ENCODE data around the gene KRTAP10-3.
"Not testable (repeated sequence)": the region's sequence is repeated elsewhere in the genome, so short reads cannot be mapped to it uniquely, and the experiment has no call there.

KRTAP10-3 gene

DNA sequence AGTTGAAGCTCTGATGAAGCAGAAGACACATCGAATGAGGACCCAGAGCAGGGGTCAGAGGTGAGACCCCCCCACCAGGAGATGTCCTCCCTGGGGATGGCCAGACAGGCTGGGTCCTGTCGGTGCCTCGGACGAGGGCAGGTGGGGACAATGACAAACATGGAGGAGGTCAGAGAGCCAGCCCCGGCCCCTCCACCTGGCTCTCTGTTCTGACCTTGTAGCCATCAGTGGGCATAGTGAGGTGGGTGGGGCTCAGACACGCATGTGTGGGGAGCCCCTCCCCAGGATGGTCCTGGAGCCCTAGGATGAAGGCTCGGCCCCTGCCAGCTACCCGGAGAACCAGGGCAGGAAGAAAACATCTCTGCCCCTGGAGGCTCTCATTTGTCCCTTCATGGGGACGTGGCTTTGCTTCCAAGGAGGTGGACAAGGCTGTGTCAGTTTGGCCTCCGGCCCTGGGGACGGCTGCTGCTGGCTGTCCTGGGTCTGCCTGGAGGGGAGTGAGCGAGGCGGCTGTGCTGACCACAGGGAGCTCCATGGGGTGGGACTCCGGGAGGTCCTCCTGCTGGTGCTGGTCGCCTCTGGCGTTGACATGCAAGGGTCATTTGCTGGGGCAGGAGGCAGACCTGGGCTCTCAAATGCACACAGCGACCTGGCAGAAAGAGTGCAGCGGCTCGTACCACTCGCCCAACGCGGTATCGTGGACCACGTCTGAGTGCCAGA lies 31.2 kb upstream of the KRTAP10-3 start:
- DNase-seq = no peak

DNA sequence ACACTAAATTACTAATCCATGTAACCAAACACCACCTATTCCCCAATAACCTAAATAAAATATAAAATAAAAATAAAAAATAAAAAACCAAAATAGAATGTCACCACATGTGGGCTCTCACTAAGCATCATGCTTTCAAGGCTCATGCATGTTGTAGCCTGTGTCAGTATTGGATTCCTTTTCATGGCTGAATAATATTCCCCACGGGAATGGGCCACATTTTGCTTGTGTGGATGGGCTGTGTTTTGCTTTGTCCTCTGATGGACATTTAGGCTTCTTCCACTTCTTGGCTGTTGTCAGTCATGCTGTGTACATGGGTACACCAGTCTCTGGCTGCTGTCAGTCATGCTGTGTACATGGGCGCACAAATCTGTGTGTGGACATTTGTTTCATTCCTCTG lies 30.5 kb upstream of the KRTAP10-3 start:
- no peak for DNase-seq

DNA sequence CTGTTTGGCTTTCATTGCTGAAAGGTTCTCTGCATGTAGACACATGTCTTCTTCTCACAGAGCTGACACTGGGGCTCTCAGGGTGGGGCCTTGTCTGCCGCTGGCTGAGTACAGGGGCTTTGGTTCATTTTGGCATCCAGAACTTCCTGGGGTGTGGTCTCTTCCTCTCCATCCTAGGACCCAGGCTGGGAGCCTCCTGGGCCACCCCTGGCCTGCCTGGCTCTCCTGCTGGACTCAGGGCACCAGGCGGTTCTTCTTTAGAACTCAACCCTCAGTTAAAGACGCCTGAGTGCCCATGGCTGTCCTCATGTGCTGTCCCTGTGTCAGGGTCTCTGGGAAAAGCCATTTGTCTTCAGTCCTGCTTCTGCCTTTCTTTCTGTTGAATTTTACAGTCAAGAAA lies 27.3 kb upstream of the KRTAP10-3 start:
- DNase-seq = no peak

DNA sequence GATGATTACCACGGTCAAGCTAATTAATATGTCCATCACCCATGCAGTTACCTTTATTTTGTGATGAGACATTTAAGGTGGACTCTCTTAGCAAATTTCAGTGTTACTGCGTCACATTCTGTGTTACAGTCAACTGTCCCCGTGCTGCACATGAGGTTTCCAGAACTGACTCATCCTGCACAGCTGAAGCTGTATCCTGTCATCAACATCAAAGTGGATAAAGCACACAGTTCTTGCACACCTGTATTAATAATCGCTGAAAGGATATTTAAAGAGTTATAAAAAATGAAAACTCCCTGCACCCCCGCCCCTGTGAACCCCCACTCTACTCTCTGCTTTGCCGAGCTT lies 25.2 kb upstream of the KRTAP10-3 start:
- DNase-seq = no peak

DNA sequence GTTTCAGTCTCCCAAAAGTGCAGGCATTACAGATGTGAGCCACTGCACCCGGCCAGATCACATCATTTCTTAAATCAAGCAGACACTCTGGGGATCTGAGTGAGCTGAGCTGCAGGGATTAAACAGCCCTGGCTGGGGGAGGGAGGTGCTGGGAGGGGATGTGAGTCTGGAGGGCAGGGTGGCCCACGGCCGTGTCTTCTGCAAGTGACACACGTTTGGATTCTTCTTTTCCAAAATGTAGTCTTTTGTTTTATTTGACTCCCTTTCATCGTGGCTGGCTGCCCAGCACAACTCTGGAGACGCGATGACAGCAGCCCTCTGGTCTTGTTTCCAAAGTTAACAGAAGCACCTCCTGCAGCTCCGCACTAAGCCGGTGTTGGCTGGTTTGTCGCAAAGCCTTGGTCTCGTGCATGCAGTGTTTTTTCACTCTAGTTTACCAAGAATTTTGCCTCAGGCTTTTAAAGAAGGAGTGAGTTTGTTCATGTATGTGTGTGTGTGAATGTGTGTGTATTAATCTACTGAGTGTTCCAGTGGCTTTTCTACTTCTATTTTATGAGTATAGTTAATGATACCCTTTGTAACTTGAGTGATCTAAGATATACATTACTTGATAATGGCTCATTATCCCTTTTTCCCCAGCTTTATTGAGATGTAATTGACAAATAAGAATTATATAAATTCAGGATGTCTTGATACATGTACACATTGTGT lies 24.6 kb upstream of the KRTAP10-3 start:
- no peak for DNase-seq

DNA sequence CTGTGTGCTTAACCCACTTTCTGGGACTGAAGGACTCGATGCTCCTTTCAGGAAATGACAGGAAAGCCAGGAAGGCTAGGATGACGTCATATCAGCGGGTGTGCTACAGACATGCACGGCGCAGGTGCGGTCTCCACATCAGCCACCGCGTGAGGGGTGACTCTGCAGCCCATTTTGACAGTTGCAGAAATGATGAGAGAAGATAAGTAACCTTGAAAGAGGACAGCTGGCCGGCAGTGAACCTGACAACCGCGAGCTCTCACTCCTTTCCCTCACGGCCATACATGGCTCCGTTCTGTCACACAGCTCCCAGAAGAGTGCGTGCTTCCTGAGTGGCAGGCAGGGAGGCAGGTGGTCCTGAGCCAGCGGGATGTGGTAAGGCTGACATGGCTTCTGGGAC lies 23.5 kb upstream of the KRTAP10-3 start:
- DNase-seq = no peak

DNA sequence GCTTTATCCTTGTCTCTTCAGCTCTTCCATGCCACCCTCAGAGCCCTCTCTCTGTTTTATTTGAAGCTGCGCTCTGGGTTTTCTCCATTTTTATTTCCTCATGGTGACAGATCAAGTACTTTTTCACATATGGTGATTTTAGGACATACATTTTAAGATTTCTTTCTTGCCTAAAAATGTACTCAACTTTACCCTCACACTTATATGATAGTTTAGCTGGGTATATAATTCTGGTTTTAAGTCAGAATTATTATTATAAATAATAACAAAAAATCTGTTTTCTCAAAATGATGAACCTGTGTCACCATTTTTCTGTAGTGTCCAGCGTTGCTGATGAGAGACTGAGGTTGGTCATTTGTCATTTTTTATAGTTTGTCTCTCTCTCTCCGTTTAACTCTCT lies 22.6 kb upstream of the KRTAP10-3 start:
- no peak for DNase-seq

DNA sequence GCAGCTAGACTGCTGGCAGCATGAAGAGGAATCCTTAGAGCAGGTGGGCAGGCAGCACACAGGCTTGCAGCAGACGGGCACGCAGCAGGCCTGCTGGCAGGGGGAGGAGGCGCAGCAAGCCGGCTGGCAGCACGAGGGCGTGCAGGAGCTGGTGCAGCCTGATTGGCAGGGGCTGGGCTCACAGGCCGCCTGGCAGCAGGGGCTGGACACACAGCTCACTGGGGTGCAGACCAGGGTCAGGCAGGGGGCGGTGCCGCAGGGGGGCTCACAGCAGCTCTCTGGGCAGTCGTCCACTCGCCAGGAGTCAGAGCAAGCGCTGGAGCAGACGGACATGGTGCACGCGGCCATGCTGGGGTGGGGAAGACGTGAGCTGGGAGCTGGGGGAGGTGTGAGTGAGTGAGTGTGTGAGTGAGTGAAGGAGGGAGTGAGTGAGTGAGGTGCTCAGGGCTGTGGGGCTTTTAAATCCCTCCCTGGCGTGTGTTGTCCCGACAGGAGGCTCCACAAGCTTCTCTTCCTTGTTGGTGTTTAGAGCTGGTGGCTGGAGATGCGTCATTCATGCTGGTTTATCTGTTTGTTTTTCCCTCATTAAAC lies 21.7 kb upstream of the KRTAP10-3 start, which contains the start of gene KRTAP10-5:
TSS of gene KRTAP10-5 (minus strand) at position 374 of the 591 bp plus-strand sequence. CDS start at position 348, 26 bp downstream.
- peak; percentile 18 for DNase-seq

DNA sequence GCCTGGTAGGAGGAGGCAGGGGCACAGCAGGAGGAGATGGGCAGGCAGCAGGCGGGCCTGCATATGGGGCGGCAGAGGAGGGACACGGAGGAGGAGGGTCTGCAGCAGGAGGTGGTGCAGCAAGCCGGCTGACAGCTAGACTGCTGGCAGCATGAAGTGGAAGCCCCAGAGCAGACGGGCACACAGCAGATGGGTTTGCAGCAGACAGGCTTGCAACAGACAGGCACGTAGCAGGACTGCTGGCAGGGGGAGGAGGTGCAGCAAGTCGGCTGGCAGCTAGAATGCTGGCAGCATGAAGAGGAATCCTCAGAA lies 21.2 kb upstream of the KRTAP10-3 start:
- no peak for DNase-seq

DNA sequence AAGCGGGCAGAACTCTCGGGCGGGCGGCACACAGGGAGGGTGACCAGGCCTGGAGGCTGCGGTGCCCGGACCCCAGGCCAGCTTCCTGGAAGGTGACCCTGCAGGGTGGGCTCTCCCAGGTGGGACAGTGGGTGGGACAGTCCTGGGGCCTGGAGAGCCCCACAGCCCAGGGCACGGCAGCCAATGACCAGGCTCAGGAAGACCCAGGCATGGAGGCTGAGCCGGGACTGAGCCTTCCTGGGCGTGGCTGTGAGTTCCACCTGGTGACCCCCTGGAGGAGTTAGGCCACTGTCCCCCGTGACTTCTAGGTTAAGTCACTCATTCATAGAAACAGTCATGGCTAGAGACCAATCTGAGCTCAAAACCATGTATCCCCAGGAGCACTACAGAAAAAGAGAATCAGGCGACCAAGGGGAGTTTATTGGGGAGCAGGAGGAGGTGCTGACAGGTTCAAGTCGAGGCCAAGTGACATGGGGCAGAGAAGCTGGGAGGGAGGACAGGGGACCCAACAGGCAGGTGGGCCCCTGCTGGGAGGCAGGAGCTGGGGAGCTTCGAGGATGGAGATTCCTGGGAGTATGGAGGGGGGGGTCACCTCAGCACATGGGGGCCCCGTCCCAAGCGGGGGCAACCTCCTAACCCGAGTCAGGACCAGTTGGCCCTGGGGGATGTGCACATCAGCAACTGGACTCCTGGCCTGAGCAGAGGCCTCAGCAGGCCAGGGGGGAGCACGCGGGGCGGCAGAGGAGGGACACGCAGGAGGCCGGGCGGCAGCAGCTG lies 20.6 kb upstream of the KRTAP10-3 start:
- DNase-seq = no peak

DNA sequence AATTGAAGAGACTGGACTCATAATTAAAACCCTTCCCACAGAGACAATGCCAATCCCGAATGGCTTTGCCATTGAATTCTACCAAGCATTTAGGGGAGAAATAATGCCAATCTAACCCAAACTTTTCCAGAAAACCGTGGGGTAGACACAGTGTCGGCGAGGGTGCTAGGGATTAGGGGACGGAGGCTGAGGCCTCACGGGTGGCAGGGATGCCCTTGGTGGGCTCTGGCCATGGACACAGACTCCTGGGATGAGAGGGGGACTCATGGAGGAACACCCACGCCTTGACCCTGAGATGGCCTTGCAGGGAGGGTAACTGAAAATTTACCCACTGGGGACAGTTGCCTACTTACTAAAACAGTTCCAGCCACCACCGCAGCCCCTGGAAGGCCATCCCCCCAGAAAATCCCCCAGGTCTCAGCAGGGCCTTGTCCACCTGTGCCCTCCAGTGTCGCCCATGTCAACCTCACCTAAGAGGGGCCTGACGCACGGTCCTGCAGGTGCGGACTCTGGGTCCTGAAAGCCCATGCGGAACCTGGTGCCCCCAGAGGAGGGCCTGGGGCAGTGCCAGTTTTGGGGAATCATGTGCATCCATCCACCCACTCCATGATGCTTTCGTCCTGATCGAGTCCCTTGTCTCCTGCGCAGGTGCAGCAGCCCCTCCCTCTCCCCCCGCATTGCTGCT lies 19.9 kb upstream of the KRTAP10-3 start:
- no peak for DNase-seq

DNA sequence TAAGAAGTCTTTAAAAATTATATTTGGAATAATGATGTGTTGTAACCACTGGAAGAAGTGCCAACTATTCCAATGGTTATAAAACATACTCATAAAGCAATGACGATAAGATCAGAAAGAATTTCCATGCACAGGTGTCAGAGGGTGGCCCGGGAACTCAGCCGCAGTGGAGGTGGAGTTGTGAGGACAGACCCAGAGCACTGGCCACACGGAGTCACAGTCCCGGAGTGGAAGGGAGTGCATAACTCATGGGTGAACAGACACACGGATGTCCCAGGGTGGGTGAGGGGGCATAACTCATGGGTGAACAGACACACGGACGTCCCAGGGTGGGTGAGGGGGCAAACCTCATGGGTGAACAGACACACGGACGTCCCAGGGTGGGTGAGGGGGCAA lies 17.4 kb upstream of the KRTAP10-3 start:
- no peak for DNase-seq

DNA sequence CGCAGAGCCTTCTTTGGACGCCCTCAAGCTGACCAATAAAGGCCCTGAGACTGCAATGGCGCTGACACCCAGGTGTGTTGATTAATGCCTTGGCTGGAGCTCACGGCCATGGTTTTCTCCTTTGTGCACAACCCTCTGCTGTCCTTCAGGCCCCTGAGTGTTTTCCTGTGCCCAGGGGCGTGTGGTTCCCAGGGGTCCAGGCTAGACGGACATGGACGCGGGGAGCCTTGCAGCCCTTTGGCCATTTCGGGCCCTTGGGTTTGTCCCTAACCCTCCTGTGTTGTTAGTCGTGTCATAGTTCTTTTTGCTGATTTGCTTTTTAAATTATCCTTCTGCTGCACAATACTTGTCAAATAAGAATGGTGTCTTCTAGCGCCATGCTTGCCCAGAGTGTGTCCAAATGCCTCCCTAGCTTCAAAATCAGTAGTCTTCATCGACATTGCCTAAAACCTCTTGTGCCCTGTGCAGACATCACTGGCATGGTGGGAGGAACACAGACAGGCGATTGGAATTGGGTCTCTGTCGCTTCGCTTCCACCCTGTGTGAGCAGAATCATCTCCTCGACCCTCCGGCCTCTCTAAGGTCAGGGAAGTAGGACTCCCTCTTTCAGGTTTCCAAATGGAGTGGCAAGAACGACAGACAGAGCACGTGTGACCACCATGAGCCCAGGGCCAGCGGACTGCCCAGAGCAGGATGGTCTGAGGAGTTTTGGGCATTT lies 16.9 kb upstream of the KRTAP10-3 start:
- no peak for DNase-seq

DNA sequence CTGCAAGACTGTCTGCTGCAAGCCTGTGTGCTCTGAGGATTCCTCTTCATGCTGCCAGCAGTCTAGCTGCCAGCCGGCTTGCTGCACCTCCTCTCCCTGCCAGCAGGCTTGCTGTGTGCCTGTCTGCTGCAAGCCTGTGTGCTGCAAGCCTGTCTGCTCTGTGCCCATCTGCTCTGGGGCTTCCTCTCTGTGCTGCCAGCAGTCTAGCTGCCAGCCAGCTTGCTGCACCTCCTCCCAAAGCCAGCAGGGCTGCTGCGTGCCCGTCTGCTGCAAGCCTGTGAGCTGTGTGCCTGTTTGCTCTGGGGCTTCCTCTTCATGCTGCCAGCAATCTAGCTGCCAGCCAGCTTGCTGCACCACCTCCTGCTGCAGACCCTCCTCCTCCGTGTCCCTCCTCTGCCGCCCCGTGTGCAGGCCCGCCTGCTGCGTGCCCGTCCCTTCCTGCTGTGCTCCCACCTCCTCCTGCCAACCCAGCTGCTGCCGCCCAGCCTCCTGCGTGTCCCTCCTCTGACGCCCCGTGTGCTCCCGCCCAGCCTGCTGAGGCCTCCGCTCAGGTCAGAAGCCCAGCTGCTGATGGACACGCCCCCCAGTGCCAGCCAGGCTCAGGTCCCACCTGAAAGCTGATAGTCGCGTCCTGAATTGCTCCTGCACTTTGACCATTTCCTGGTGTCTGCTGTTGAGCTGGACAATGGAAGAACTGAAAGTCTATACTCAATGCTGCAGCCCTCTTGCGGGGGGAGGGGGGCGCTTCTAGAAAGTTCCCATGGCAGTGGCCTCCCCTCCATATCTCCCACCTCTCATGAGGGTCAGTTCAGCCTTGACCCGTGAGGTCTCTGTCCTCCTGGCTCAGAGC lies 16.1 kb upstream of the KRTAP10-3 start:
- DNase-seq = no peak

DNA sequence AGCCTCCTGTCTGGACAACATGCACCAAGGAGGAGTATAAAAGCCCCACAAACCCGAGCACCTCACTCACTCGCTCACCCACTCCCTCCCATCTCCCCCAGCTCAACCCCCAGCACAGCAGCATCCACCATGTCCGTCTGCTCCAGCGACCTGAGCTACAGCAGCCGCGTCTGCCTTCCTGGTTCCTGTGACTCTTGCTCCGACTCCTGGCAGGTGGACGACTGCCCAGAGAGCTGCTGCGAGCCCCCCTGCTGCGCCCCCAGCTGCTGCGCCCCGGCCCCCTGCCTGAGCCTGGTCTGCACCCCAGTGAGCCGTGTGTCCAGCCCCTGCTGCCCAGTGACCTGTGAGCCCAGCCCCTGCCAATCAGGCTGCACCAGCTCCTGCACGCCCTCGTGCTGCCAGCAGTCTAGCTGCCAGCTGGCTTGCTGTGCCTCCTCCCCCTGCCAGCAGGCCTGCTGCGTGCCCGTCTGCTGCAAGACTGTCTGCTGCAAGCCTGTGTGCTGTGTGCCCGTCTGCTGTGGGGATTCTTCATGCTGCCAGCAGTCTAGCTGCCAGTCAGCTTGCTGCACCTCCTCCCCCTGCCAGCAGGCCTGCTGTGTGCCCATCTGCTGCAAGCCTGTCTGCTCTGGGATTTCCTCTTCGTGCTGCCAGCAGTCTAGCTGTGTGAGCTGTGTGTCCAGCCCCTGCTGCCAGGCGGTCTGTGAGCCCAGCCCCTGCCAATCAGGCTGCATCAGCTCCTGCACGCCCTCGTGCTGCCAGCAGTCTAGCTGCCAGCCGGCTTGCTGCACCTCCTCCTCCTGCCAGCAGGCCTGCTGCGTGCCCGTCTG lies 15.2 kb upstream of the KRTAP10-3 start, which contains the start of gene KRTAP10-4:
TSS of gene KRTAP10-4 (plus strand) at position 100 of the 827 bp plus-strand sequence. CDS start at position 130, 30 bp downstream.
- DNase-seq = not testable (repeated sequence)

DNA sequence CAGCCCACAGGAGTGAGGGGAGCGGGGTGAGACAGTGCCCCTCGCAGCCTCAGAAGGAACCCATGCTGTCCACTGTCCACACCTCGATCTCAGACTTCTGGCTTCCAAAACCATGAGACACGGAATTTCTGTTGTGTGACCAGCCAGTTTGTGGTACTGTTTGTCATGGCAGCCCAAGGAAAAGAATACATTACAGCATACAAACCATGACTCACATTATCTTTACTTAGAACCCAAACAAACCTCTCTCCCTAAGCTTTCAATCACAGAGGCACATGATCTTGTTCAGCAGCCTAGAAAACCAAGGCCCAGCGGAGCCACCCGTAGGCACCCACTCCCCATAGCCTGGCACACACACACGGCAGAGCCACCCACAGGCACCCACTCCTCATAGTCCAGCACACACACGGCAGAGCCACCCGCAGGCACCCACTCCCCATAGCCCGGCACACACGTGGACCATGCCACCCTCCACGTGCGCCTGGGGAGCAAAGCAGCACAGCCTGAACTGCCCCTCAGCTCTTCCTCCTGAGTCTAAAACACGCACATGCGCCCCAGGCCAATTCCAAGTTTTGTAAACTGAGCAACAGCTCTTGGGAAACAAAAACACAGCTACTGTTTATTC lies 14.5 kb upstream of the KRTAP10-3 start:
- no peak for DNase-seq

DNA sequence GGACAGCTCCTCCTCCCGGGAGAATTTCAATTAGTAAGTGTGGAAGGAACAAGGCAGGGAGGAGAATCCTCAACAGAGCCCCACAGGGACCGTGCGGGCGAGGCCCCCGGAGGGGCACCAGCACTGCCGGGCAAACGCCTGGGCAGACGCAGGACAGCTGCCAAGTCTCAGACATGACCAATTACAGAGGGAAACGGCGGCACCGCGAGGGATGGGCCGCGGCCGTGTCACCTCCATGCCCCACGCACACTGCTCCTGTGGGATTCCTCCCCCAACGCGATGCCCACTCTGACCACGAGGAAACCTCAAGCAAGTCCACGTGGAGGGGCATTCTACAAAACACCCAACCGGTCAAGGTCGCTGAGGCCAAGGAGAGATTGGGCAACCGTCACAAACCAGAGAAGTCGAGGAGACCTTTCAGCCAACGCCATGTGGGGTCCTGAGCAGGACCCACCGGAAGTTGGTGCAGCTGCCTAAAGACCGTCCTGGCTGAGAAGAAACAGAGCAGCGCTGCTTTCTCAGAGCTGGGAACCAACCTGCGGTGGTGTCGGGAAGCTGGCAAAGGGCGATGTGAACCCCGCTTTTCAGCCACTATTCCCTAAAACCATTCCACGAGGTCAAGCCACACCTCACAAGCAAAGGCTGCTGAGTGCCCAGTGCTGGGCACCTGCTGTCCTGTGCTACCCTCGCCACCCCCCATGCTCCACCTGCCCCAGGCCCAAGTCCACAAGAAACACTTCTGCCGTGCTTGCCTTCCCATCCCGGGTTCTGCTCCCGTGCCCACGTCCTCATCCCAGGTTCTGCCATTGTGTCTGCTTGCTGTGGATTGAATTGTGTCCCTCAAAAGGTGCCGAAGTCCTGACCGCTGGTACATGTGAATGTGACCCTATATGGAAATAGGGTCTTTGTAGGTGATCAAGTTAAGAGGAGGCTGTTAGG lies 13.5 kb upstream of the KRTAP10-3 start:
- no peak for DNase-seq

DNA sequence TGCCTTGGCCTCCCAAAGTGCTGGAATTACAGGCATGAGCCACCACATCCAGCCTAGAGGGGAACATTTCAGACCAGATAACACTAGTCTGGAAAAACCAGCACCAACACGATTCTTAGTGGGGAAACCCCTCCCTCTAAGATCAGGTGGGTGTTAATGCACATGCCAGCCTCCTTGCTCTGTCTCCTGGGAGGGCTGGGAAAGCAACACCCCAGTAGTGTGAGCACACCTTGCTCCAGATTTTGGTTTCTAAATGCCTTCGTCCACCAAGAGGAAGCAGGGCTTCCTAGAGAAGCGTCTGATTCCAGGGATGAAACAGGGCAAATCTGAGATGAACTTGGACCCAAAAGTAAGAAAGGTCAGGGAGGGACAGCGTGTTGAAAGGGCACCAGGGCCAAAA lies 12.7 kb upstream of the KRTAP10-3 start:
- no peak for DNase-seq
